Measurements from ENCODE around the gene CALU. TPM values are rescaled to one million over a fixed set of nuclear protein-coding genes. Genes with fewer than 3 reads are reported as not detected.

CALU gene
- total RNA-seq, 2 experiments from 2014 or later, result 29.5 to 32.1 TPM

GRCh38 chr7:128796327-128796726 lies 57.2 kb downstream of the CALU start:
- H3K9me3 Mint-ChIP-seq, result no peaks in the 10 kb centered on the region
- no peak for DNase-seq
- no peak overlapping the region for H3K27ac Mint-ChIP-seq
- no peaks in the 10 kb centered on the region for H3K27me3 Mint-ChIP-seq
- ChIA-PET POLR2A (no interaction called here), CTCF (interaction anchor here (0.7 to 1.4 kb wide), 2 partner anchors 8 to 16 kb away, joined by 3 to 4 read pairs; no protein-coding TSS in a partner anchor)
- peaks cover 6% of the 10 kb centered on the region for H3K4me1 Mint-ChIP-seq
- no peaks in the 10 kb centered on the region for H3K36me3 Mint-ChIP-seq (ENCODE audit: low read depth)
- H3K4me3 Mint-ChIP-seq, result no peak overlapping the region

DNA sequence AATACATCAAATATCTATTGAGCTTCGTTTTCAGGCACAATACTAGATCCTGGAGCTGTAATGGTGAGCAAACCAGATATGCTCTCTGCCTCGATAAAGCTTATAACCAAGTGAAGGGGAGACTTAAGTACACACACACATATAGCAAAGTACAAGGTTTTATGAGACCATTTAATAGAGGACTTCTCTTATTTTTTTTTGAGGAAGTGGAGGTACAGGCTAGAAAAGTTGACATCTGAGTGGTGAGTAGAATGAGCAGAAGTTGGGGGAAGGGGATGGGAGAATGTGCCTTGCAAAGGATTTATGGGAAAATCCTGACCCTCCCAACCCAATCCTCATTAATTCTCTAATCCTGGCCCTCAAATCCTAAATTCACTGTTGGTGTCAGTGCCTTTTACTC lies 60.3 kb downstream of the CALU start:
- H3K4me1 Mint-ChIP-seq, result no peaks in the 10 kb centered on the region
- no peak overlapping the region for H3K4me3 Mint-ChIP-seq
- CTCF ChIA-PET, result interaction anchor here (0.7 kb wide), 1 partner anchor 129 kb away, joined by 3 read pairs; no protein-coding TSS in a partner anchor
- H3K27me3 Mint-ChIP-seq, result no peaks in the 10 kb centered on the region
- H3K36me3 Mint-ChIP-seq (ENCODE audit: low read depth), result no peaks in the 10 kb centered on the region
- no peaks in the 10 kb centered on the region for H3K9me3 Mint-ChIP-seq
- no peak for DNase-seq
- no peak overlapping the region for H3K27ac Mint-ChIP-seq
- POLR2A ChIA-PET, result no interaction called here

DNA sequence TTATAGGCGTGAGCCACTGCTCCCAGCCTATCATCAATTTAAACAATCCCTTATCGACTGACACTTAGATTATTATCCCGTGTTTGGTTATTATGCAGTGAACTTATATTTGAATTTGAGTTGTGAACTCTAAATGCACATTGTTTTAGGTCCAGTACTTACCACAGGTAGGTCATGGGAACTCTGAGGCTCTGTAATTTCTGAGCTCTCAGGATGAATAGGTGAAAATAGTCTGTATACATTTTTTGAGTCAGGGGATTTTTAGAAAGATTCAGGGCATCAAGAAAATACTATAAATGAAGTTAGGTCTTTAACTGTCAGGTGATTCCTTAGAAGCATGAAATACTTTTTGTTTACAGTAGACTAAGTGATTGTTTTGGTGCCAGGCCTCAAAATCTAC lies 61.4 kb downstream of the CALU start:
- H3K4me1 Mint-ChIP-seq, result no peaks in the 10 kb centered on the region
- ChIA-PET CTCF (interaction anchor here (2.0 kb wide), 1 partner anchor 15 kb away, joined by 7 read pairs; no protein-coding TSS in a partner anchor), POLR2A (no interaction called here)
- H3K27me3 Mint-ChIP-seq, result no peaks in the 10 kb centered on the region
- H3K4me3 Mint-ChIP-seq, result no peak overlapping the region
- DNase-seq, result no peak
- no peak overlapping the region for H3K27ac Mint-ChIP-seq
- no peaks in the 10 kb centered on the region for H3K9me3 Mint-ChIP-seq
- H3K36me3 Mint-ChIP-seq (ENCODE audit: low read depth), result no peaks in the 10 kb centered on the region

DNA sequence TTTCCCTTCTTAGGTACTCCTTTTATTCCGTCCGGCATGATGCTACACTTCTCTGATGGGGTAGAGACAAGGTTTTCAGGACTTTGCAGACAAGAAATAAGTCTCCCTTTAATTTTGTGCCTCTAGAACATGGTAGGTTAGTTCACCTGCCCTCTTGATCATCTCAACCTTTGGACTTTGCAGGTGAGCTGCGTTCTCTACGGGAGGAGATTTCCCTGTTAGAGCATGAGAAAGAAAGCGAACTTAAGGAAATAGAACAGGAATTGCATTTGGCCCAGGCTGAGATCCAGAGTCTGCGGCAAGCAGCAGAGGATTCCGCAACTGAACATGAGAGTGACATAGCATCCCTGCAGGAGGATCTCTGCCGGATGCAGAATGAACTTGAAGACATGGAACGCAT lies 61.8 kb downstream of the CALU start:
- no peaks in the 10 kb centered on the region for H3K36me3 Mint-ChIP-seq (ENCODE audit: low read depth)
- no peaks in the 10 kb centered on the region for H3K27me3 Mint-ChIP-seq
- H3K9me3 Mint-ChIP-seq, result no peaks in the 10 kb centered on the region
- no peak overlapping the region for H3K27ac Mint-ChIP-seq
- ChIA-PET POLR2A (no interaction called here), CTCF (interaction anchor here (2.0 kb wide), 1 partner anchor 15 kb away, joined by 7 read pairs; no protein-coding TSS in a partner anchor)
- DNase-seq, result no peak
- no peak overlapping the region for H3K4me3 Mint-ChIP-seq
- no peaks in the 10 kb centered on the region for H3K4me1 Mint-ChIP-seq

- no peak overlapping the region for H3K4me3 Mint-ChIP-seq
- no peaks in the 10 kb centered on the region for H3K9me3 Mint-ChIP-seq
- CTCF ChIA-PET, result interaction anchor here (0.8 to 2.0 kb wide), 2 partner anchors 14 to 16 kb away, joined by 3 to 7 read pairs; no protein-coding TSS in a partner anchor
- POLR2A ChIA-PET, result no interaction called here
- no peaks in the 10 kb centered on the region for H3K27me3 Mint-ChIP-seq
- no peak for DNase-seq
- H3K27ac Mint-ChIP-seq, result no peak overlapping the region
- no peaks in the 10 kb centered on the region for H3K36me3 Mint-ChIP-seq (ENCODE audit: low read depth)
- no peaks in the 10 kb centered on the region for H3K4me1 Mint-ChIP-seq
These were observed 62.7 kb downstream of the CALU start for GRCh38 chr7:128801667-128802418.

GRCh38 chr7:128804484-128804883 lies 65.3 kb downstream of the CALU start:
- CTCF ChIA-PET, result interaction anchor here (0.6 to 1.4 kb wide), 2 partner anchors 8 to 35 kb away, joined by 3 read pairs; no protein-coding TSS in a partner anchor
- no peaks in the 10 kb centered on the region for H3K9me3 Mint-ChIP-seq
- POLR2A ChIA-PET, result no interaction called here

GRCh38 chr7:128805225-128805624 lies 66.1 kb downstream of the CALU start:
- POLR2A ChIA-PET, result no interaction called here
- no peak for DNase-seq
- Mint-ChIP-seq H3K4me1 (no peaks in the 10 kb centered on the region), H3K9me3 (no peaks in the 10 kb centered on the region), H3K36me3 (ENCODE audit: low read depth) (no peaks in the 10 kb centered on the region), H3K27me3 (no peaks in the 10 kb centered on the region), H3K4me3 (no peak overlapping the region), H3K27ac (no peak overlapping the region)
- CTCF ChIA-PET, result interaction anchor here (1.4 to 1.7 kb wide), 2 partner anchors 36 to 58 kb away, joined by 3 to 4 read pairs; partner anchors contain the start of gene ATP6V1F

More at GRCh38 chr7:128804484-128804883, 65.3 kb downstream of the CALU start:
- no peak for DNase-seq
- no peaks in the 10 kb centered on the region for H3K4me1 Mint-ChIP-seq
- no peaks in the 10 kb centered on the region for H3K27me3 Mint-ChIP-seq
- H3K4me3 Mint-ChIP-seq, result no peak overlapping the region
- no peaks in the 10 kb centered on the region for H3K36me3 Mint-ChIP-seq (ENCODE audit: low read depth)
- no peak overlapping the region for H3K27ac Mint-ChIP-seq

DNA sequence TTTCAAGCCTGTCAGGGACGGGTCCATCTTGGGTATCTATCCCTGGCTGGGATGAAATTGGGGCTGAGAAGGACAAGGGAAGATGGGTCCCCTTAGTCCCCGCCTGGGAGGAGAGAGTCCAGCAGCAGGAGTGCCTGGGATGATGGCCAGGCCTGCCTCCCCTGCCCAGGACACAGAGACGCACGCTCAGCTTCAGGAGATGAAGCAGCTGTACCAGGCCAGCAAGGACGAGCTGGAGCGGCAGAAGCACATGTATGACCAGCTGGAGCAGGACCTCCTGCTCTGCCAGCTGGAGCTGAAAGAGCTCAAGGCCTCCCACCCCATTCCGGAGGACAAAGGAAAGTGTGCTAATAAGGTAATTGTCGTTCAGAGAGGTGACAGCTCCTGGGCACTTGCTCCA lies 68.0 kb downstream of the CALU start:
- no peaks in the 10 kb centered on the region for H3K9me3 Mint-ChIP-seq
- no peak overlapping the region for H3K4me3 Mint-ChIP-seq
- H3K36me3 Mint-ChIP-seq (ENCODE audit: low read depth), result no peaks in the 10 kb centered on the region
- H3K27me3 Mint-ChIP-seq, result no peaks in the 10 kb centered on the region
- ChIA-PET CTCF (interaction anchor here (1.0 to 1.7 kb wide), 3 partner anchors 15 to 56 kb away, joined by 3 to 4 read pairs (median 3); partner anchors contain the start of genes ATP6V1F and CCDC136), POLR2A (no interaction called here)
- no peaks in the 10 kb centered on the region for H3K4me1 Mint-ChIP-seq
- no peak overlapping the region for H3K27ac Mint-ChIP-seq
- DNase-seq, result no peak

GRCh38 chr7:128809363-128809762 lies 70.2 kb downstream of the CALU start:
- no peak overlapping the region for H3K4me3 Mint-ChIP-seq
- no peaks in the 10 kb centered on the region for H3K4me1 Mint-ChIP-seq
- POLR2A ChIA-PET, result no interaction called here
- no peak for DNase-seq
- CTCF ChIA-PET, result interaction anchor here (0.6 to 1.0 kb wide), 3 partner anchors 19 to 153 kb away, joined by 3 to 5 read pairs (median 4); no protein-coding TSS in a partner anchor
- H3K9me3 Mint-ChIP-seq, result no peaks in the 10 kb centered on the region
- no peaks in the 10 kb centered on the region for H3K27me3 Mint-ChIP-seq
- no peaks in the 10 kb centered on the region for H3K36me3 Mint-ChIP-seq (ENCODE audit: low read depth)
- no peak overlapping the region for H3K27ac Mint-ChIP-seq

DNA sequence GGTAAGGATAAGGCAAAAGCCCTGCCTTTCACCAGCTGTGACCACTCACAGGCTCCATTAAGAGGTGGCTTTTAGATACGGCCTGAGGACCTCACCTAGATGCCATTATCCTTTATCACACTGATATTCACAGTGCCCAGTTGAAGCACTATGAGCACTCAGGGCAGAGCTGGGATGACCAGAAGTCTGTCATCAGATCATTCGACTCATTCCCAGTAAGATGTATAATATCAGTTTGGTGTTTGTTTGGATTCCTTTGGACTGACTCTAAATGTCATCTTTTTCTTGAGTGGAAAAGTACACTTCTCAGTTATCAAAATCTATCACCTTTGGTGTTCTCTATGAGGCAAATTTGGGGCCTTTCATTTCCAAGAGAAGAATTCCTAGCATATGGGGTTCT lies 71.3 kb downstream of the CALU start:
- H3K27me3 Mint-ChIP-seq, result no peaks in the 10 kb centered on the region

DNA sequence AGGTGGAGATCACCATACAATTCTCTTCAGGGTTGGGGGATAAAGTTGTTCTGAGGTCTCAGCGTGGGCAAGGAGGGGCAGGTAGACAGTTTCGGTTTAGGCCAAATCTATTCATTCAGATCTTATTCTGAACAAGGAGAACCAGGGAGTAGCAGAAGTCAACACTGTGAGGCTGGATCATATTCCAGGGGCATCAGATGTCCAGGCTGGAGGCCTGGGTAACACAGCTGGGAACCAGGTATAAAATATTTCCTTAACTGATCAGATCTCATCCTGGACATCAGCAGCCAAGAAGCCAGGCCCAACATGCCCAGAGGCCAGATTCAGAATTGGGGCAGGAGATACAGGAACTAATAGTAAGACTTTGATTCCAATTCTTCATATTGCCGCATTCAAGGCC lies 71.8 kb downstream of the CALU start:
- no peak for DNase-seq
- ChIA-PET CTCF (interaction anchor here (0.6 kb wide), 1 partner anchor 345 kb away, joined by 3 read pairs; no protein-coding TSS in a partner anchor), POLR2A (no interaction called here)
- Mint-ChIP-seq H3K36me3 (ENCODE audit: low read depth) (no peaks in the 10 kb centered on the region), H3K4me1 (no peaks in the 10 kb centered on the region), H3K9me3 (no peaks in the 10 kb centered on the region), H3K27me3 (no peaks in the 10 kb centered on the region), H3K27ac (no peak overlapping the region), H3K4me3 (no peak overlapping the region)

More for the DNA sequence above, 71.3 kb downstream of the CALU start:
- Mint-ChIP-seq H3K27ac (no peak overlapping the region), H3K9me3 (no peaks in the 10 kb centered on the region), H3K4me3 (no peak overlapping the region), H3K4me1 (no peaks in the 10 kb centered on the region), H3K36me3 (ENCODE audit: low read depth) (no peaks in the 10 kb centered on the region)
- POLR2A ChIA-PET, result no interaction called here
- no peak for DNase-seq
- CTCF ChIA-PET, result interaction anchor here (1.0 kb wide), 1 partner anchor 74 kb away, joined by 3 read pairs; no protein-coding TSS in a partner anchor

DNA sequence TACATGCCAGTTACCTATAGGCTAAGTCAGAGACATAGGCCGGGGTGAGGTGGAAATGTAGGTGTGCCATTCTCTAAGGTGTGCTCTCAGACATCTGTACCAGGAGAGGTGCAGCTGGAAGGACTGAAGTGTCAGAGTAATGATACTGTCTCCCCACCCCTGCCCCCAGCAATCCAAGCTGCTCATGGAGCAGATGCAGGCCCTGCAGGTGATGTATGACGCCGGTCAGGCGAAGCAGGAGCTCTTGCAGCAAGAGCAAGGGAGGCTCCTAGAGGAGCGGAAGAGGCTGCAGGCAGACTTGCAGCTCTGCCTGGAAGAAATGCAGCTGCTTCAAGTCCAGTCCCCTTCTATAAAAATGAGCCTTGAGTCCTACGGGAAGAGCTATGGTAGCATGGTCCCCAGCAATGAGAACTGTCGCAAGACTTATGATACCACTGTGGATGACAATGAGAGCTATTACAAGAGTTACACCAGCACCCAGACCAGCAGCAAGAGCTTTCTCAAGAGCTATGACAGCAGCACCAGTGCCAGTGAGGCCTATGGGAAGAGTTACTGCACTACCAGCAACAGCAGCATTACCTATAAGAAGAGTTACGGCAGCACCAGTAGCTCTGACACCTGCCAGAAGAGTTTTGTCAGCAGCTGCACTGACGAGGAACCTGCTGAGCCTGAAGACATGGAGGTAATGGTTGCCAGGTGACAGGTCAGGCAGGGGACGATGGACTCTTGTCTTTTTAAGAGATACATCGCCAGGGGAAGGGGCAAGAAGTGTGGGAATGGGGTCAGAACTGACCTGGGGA lies 72.7 kb downstream of the CALU start:
- no peak overlapping the region for H3K27ac Mint-ChIP-seq
- H3K4me1 Mint-ChIP-seq, result no peaks in the 10 kb centered on the region
- no peaks in the 10 kb centered on the region for H3K36me3 Mint-ChIP-seq (ENCODE audit: low read depth)
- no peak for DNase-seq
- H3K4me3 Mint-ChIP-seq, result no peak overlapping the region
- H3K9me3 Mint-ChIP-seq, result no peaks in the 10 kb centered on the region
- no peaks in the 10 kb centered on the region for H3K27me3 Mint-ChIP-seq
- ChIA-PET CTCF (interaction anchor here (0.6 to 1.6 kb wide), 3 partner anchors 16 to 346 kb away, joined by 3 to 6 read pairs (median 4); no protein-coding TSS in a partner anchor), POLR2A (no interaction called here)
